Epithelial cell of esophagus (primary cell): ENCODE measurements around the gene DDC.
A peak's percentile ranks its signal among the peaks of the same experiment; 100 is the strongest.

Experiments
- DNase-seq: peaks from one replicate; pipeline ENCODE4 v3.0.0; 2010; ENCODE audit warnings: low read depth
- H3K4me3 ChIP-seq: 2 replicates; pipeline ENCODE4 v1.5.1; 2011; ENCODE audit warnings: mild to moderate bottlenecking, low read length, control low read depth
- CTCF ChIP-seq: IDR thresholded peaks from 2 replicates; pipeline ENCODE4 v1.5.1; 2011; ENCODE audit warnings: low read depth, mild to moderate bottlenecking, low read length, control low read depth, inconsistent platforms; ENCODE audit not compliant: insufficient read depth; ENCODE audit errors: missing control alignments

The DDC gene

GRCh38 chr7:50560865-50561351 is 4.3 kb downstream of the DDC start:
- TF ChIP-seq CTCF, result no peak
- no peak overlapping the region for H3K4me3 ChIP-seq
- no peak for DNase-seq

- no peak for TF ChIP-seq CTCF
- no peak overlapping the region for H3K4me3 ChIP-seq
- DNase-seq, result no peak
These were observed 5.3 kb downstream of the DDC start for GRCh38 chr7:50559881-50560280.

DNA sequence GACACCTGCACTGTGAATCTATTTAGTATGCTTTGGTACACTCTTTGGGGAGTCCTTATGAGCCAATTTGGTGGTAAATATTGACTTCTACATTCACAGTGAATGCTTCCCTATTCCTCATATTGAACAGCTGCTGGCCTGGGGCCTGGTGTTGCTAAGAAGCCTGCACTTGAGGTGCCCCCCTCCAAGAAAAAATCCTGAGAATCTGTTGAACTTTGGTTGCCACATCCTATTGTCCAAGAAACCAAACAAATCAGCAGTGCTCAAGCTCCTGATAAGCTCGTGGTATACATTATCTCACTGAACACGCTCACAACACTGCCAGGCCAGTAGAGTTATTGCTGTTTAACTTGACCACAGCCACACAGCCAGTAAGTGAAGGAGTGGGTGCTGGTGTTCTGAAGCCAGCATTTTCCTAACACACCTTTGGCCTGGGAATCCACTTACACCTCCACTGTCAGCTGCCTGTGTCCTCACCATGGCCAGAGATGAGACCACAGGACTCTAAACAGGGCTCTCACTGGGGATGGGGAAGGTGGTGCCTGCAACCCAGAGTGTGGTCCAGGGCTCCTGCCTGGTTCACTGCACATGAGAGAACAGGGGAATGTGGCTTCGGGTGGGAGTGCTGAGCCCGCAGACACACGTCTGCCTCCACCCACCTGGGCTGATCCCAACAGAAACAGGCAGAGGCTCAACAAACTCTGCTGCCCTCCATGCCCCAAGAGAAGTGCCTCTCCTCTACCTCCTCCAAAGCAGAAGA is 6.7 kb downstream of the DDC start:
- no peak overlapping the region for H3K4me3 ChIP-seq
- TF ChIP-seq CTCF, result no peak
- no peak for DNase-seq

- no peak overlapping the region for H3K4me3 ChIP-seq
- no peak for DNase-seq
- no peak for TF ChIP-seq CTCF
These were observed 8.1 kb downstream of the DDC start for GRCh38 chr7:50557099-50557498.

- no peak for TF ChIP-seq CTCF
- H3K4me3 ChIP-seq, result no peak overlapping the region
- peak; percentile 7 for DNase-seq
These were observed 8.8 kb downstream of the DDC start for GRCh38 chr7:50556247-50556991.

- H3K4me3 ChIP-seq, result no peak overlapping the region
- TF ChIP-seq CTCF, result no peak
- no peak for DNase-seq
These were observed 9.5 kb downstream of the DDC start for GRCh38 chr7:50555594-50556140.
